ENCODE data around the gene CECR2. TPM values are rescaled to one million over a fixed set of nuclear protein-coding genes. Genes with fewer than 3 reads are reported as not detected.
"Not testable (repeated sequence)": the region's sequence is repeated elsewhere in the genome, so short reads cannot be mapped to it uniquely, and the experiment has no call there.

Gene CECR2
- total and polyA plus RNA-seq, 8 donors: 0.89 to 4.4 (median 2.7) TPM

GRCh38 chr22:17412232-17412631 lies 43.0 kb downstream of the CECR2 start:
- H3K9me3 ChIP-seq: no peaks in the 10 kb centered on the region
- H3K27me3 ChIP-seq: no peaks in the 10 kb centered on the region
- DNase-seq: no peak
- intact Hi-C loops (cut with DNase I): no loop called here
- no peaks in the 10 kb centered on the region for H3K36me3 ChIP-seq
- no peak for TF ChIP-seq CTCF (IDR thresholded peaks at IDR 0.05)
- ATAC-seq: no peak
- no peaks in the 10 kb centered on the region for H3K4me1 ChIP-seq
- H3K27ac ChIP-seq: no peak overlapping the region
- no peak for FAIRE-seq
- no peak overlapping the region for H3K4me3 ChIP-seq
- WGBS, 2 donors: 89% methylated on average over 6 of the region's 6 CpGs

GRCh38 chr22:17418890-17419324 lies 49.6 kb downstream of the CECR2 start:
- H3K4me3 ChIP-seq: no peak overlapping the region
- ATAC-seq (no peak), FAIRE-seq (no peak), DNase-seq (peak in 2 of 6 donors; percentile 27 to 61)
- H3K9me3 ChIP-seq: no peaks in the 10 kb centered on the region
- TF ChIP-seq CTCF (IDR thresholded peaks at IDR 0.05): no peak
- 94 to 95% methylated on average over 27 of the region's 27 CpGs for WGBS, 2 donors
- intact Hi-C loops (cut with DNase I): no loop called here
- H3K27ac ChIP-seq: no peak overlapping the region
- no peaks in the 10 kb centered on the region for H3K36me3 ChIP-seq
- H3K4me1 ChIP-seq: no peaks in the 10 kb centered on the region
- no peaks in the 10 kb centered on the region for H3K27me3 ChIP-seq

- FAIRE-seq (no peak), ATAC-seq (no peak), DNase-seq (no peak)
- no peak for TF ChIP-seq CTCF (IDR thresholded peaks at IDR 0.05)
- Histone ChIP-seq H3K4me3 (no peak overlapping the region), H3K27me3 (no peaks in the 10 kb centered on the region), H3K36me3 (no peaks in the 10 kb centered on the region), H3K9me3 (no peaks in the 10 kb centered on the region), H3K4me1 (no peaks in the 10 kb centered on the region), H3K27ac (no peak overlapping the region)
- intact Hi-C loops (cut with DNase I): no loop called here
- 91 to 100% methylated on average over 3 of the region's 3 CpGs for WGBS, 2 donors
Observed at GRCh38 chr22:17419348-17419747, 50.1 kb downstream of the CECR2 start.

GRCh38 chr22:17422736-17423343 lies 53.6 kb downstream of the CECR2 start:
- Histone ChIP-seq H3K4me1 (no peaks in the 10 kb centered on the region), H3K27ac (no peak overlapping the region), H3K27me3 (no peaks in the 10 kb centered on the region), H3K36me3 (no peaks in the 10 kb centered on the region), H3K4me3 (no peak overlapping the region), H3K9me3 (no peaks in the 10 kb centered on the region)
- no peak for FAIRE-seq
- intact Hi-C loops (cut with DNase I): no loop called here
- no peak for DNase-seq
- ATAC-seq: no peak
- 86 to 88% methylated on average over 5 of the region's 5 CpGs for WGBS, 2 donors
- TF ChIP-seq CTCF (IDR thresholded peaks at IDR 0.05): no peak

- Histone ChIP-seq H3K9me3 (no peaks in the 10 kb centered on the region), H3K27ac (no peak overlapping the region), H3K36me3 (no peaks in the 10 kb centered on the region), H3K4me1 (no peaks in the 10 kb centered on the region), H3K4me3 (no peak overlapping the region), H3K27me3 (no peaks in the 10 kb centered on the region)
- DNase-seq (no peak), ATAC-seq (no peak), FAIRE-seq (no peak)
- intact Hi-C loops (cut with DNase I): no loop called here
- no peak for TF ChIP-seq CTCF (IDR thresholded peaks at IDR 0.05)
- 90% methylated on average over 6 of the region's 6 CpGs for WGBS, 2 donors
Observed at GRCh38 chr22:17423616-17424015, 54.4 kb downstream of the CECR2 start.

- H3K4me1 ChIP-seq; DNase-seq; H3K9me3 ChIP-seq; FAIRE-seq; H3K27ac ChIP-seq; H3K4me3 ChIP-seq; ATAC-seq; H3K36me3 ChIP-seq; intact Hi-C loops (cut with DNase I); H3K27me3 ChIP-seq: not testable (repeated sequence)
- WGBS, 2 donors: 91 to 94% methylated on average over 6 of the region's 6 CpGs
Observed at GRCh38 chr22:17427528-17427927, 58.3 kb downstream of the CECR2 start.

Data from pancreas (tissue), 10 donors.